PC-3 (cell line): ENCODE data around the gene RPS6KC1. TPM values are rescaled to one million over a fixed set of nuclear protein-coding genes. Genes with fewer than 3 reads are reported as not detected.

Source experiments
- ATAC-seq: fragments of 200-7000 bp; cut with Tn5 transposase; 2 replicates; pipeline ENCODE4 v1.9.1; 2020; ENCODE audit warnings: mild to moderate bottlenecking, moderate library complexity
- BruUV-seq: library from RNA; stranded (reverse); fragments of 400-500 nt; replicated peaks from 2 replicates; lab custom pipeline; 2021; lab: Mats Ljungman, UMichigan
- CTCF ChIA-PET: fragments of 300-600 bp; sonication (Branson Sonifier 250); formaldehyde crosslinking; loops from one replicate; lab custom pipeline; 2022; ENCODE audit warnings: antibody characterized with exemption; lab: Charles Lee
- POLR2A ChIA-PET: fragments of 300-600 bp; sonication (Branson Sonifier 250); formaldehyde crosslinking; loops from one replicate; lab custom pipeline; 2022; ENCODE audit warnings: antibody characterized with exemption; ENCODE audit not compliant: unreplicated experiment; lab: Charles Lee
- DNase-seq: peaks from one replicate; pipeline ENCODE4 v3.0.0-alpha.2; 2015
- H2AFZ ChIP-seq: fragments of 300-600 bp; sonication (generic); 2 replicates; pipeline ENCODE4 v1.6.0; 2016; ENCODE audit warnings: antibody characterized with exemption, low read length
- H3F3A ChIP-seq: fragments of 300-600 bp; sonication (generic); one replicate; pipeline ENCODE4 v1.6.0; 2017; ENCODE audit warnings: antibody characterized with exemption, low read length, control low read depth, mild to moderate bottlenecking; ENCODE audit not compliant: unreplicated experiment
- H3K27ac ChIP-seq: fragments of 300-600 bp; sonication (generic); 2 replicates; pipeline ENCODE4 v1.5.1; 2016; ENCODE audit warnings: mild to moderate bottlenecking, low read length
- H3K27me3 ChIP-seq: fragments of 300-600 bp; sonication (generic); 2 replicates; pipeline ENCODE4 v1.6.1; 2016; ENCODE audit warnings: low read length, mixed read lengths
- H3K36me3 ChIP-seq: fragments of 300-600 bp; sonication (generic); 2 replicates; pipeline ENCODE4 v1.6.1; 2016; ENCODE audit warnings: low read depth, mixed run types, low read length, mixed read lengths
- H3K4me1 ChIP-seq: fragments of 300-600 bp; sonication (generic); 2 replicates; pipeline ENCODE4 v1.5.1; 2016; ENCODE audit warnings: low read length; ENCODE audit not compliant: insufficient read depth
- H3K4me2 ChIP-seq: fragments of 300-600 bp; sonication (generic); 2 replicates; pipeline ENCODE4 v1.6.0; 2016; ENCODE audit warnings: low read length
- H3K4me3 ChIP-seq: fragments of 300-600 bp; sonication (generic); 2 replicates; pipeline ENCODE4 v1.5.1; 2016; ENCODE audit warnings: mild to moderate bottlenecking, low read length, mixed read lengths
- H3K79me2 ChIP-seq: fragments of 300-600 bp; sonication (generic); 2 replicates; pipeline ENCODE4 v1.6.1; 2017; ENCODE audit warnings: low read length, mixed read lengths
- H3K9ac ChIP-seq: fragments of 300-600 bp; sonication (generic); 2 replicates; pipeline ENCODE4 v1.6.0; 2016; ENCODE audit warnings: mild to moderate bottlenecking, low read length
- H3K9me2 ChIP-seq: fragments of 300-600 bp; sonication (generic); replicated peaks from 2 replicates; pipeline ENCODE4 v1.6.1; 2016; ENCODE audit warnings: mixed run types, low read length, mixed read lengths
- H3K9me3 ChIP-seq: fragments of 300-600 bp; sonication (generic); 2 replicates; pipeline ENCODE4 v1.6.1; 2016; ENCODE audit warnings: low read length, mixed read lengths
- H4K20me1 ChIP-seq: fragments of 300-600 bp; sonication (generic); 2 replicates; pipeline ENCODE4 v1.6.1; 2016; ENCODE audit warnings: low read length, mixed read lengths
- EZH2 ChIP-seq: fragments of 300-600 bp; sonication (generic); IDR thresholded peaks from one replicate; pipeline ENCODE4 v1.6.1; 2017; ENCODE audit warnings: antibody characterized with exemption, mild to moderate bottlenecking, low read length; ENCODE audit not compliant: unreplicated experiment
- EZH2phosphoT487 ChIP-seq: fragments of 300-600 bp; sonication (generic); IDR thresholded peaks from 2 replicates; pipeline ENCODE4 v1.6.1; 2018; ENCODE audit warnings: mild to moderate bottlenecking, antibody characterized with exemption, low read length, borderline replicate concordance
- intact Hi-C: fragments of 100-400 bp; cut with micrococcal nuclease; formaldehyde crosslinking; loops from 2 replicates; pipeline ENCODE4 v1.9.0; 2023
- total RNA-seq: library from RNA; depleted of rRNA; stranded (reverse); fragments of >200 nt; gene quantifications from 2 replicates; pipeline ENCODE4 v1.2.3, GENCODE V29; 2014
- TF ChIP-seq, protein P1 (sequence below): fragments of 300-600 bp; sonication (generic); conservative IDR thresholded peaks from 2 replicates; pipeline ENCODE4 v1.5.1; 2017; ENCODE audit warnings: antibody characterized with exemption, low read depth, mild to moderate bottlenecking, low read length

Gene RPS6KC1
- total RNA-seq, 1 experiment from 2014 or later = 21.1 TPM

DNA sequence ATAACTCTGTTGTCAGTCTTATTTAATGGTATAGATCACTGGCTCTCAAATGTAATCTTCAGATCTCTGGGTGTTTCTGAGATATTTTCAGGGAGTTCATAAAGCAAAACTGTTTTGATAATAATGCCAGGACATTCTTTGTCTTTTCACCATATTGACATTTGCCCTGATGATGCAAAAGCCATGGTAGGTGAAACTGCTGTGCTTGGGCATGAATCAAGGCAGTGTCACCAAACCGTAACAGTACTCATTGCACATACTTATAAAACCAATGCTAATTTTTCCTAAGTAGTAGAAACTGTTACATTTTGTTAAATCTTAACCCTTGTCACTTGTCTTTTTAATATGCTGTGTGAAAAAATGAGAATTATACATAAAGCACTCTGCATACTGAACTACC, 76.0 kb downstream of the RPS6KC1 start:
- CTCF ChIA-PET = no interaction called here
- no TSS peak for BruUV-seq

DNA sequence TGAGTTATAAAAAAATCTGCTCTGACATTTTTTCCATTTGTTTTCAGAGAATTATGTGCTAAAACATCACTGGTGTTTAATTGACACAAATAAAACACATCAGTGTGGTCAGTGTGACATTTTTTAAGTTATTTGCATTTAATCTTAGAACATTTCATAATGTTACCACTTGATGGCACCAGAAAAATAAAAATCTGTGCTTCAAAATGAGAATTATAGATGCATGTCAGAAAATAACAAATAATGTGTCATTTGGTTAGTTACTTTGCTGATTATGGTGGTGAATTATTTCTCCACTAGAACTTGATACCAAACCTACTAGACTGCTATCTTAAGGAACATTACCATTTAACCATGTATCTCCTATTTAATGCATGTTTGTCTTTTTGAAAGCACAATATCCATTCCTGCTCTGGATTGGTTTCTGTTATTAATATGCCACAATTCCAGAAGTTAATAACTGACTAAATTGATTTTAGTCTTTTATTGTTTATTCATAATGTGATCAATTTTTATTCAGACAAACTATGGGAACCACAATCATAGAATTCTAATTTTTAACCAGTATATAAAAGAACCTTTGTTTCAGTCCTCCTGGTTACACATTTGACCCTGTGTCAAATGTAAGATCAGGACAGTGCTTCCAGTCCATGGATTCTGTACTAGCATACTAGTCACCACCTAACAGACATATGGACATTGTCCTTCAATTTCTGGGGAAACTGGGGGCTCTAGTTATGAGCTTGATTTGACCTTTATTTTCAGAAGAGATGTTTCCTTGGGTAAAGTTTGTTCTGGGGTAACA, 81.0 kb downstream of the RPS6KC1 start:
- ATAC-seq = peak; percentile 51
- no peak overlapping the region for H3K4me3 ChIP-seq
- BruUV-seq = no TSS peak
- H3K4me1 ChIP-seq = peaks cover 14% of the 10 kb centered on the region
- H3K9ac ChIP-seq = no peak overlapping the region
- POLR2A ChIA-PET = no interaction called here
- no peaks in the 10 kb centered on the region for H3K79me2 ChIP-seq
- CTCF ChIA-PET = no interaction called here
- no peaks in the 10 kb centered on the region for H3K27me3 ChIP-seq
- no peak overlapping the region for H3K4me2 ChIP-seq
- H2AFZ ChIP-seq = no peak overlapping the region
- peak; percentile 40 for DNase-seq
- intact Hi-C loops = loop anchor here (2.0 kb wide), 1 partner anchor 991 kb away; no protein-coding TSS in a partner anchor
- no peaks in the 10 kb centered on the region for H3K9me3 ChIP-seq
- no peaks in the 10 kb centered on the region for H3K9me2 ChIP-seq
- no peaks in the 10 kb centered on the region for H3F3A ChIP-seq
- H3K27ac ChIP-seq = no peak overlapping the region
- no peaks in the 10 kb centered on the region for H3K36me3 ChIP-seq
- H4K20me1 ChIP-seq = no peaks in the 10 kb centered on the region
- no peak for TF ChIP-seq EZH2
- TF ChIP-seq, protein P1, sequence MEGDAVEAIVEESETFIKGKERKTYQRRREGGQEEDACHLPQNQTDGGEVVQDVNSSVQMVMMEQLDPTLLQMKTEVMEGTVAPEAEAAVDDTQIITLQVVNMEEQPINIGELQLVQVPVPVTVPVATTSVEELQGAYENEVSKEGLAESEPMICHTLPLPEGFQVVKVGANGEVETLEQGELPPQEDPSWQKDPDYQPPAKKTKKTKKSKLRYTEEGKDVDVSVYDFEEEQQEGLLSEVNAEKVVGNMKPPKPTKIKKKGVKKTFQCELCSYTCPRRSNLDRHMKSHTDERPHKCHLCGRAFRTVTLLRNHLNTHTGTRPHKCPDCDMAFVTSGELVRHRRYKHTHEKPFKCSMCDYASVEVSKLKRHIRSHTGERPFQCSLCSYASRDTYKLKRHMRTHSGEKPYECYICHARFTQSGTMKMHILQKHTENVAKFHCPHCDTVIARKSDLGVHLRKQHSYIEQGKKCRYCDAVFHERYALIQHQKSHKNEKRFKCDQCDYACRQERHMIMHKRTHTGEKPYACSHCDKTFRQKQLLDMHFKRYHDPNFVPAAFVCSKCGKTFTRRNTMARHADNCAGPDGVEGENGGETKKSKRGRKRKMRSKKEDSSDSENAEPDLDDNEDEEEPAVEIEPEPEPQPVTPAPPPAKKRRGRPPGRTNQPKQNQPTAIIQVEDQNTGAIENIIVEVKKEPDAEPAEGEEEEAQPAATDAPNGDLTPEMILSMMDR = peak; percentile 61; the same call in 1 of the 2 replicates

More for the DNA sequence above, 76.0 kb downstream of the RPS6KC1 start:
- no peaks in the 10 kb centered on the region for H3K36me3 ChIP-seq
- POLR2A ChIA-PET = no interaction called here
- no peaks in the 10 kb centered on the region for H3K9me3 ChIP-seq
- intact Hi-C loops = loop anchor here (10.0 kb wide), 1 partner anchor 888 kb away; no protein-coding TSS in a partner anchor
- H3K27me3 ChIP-seq = no peaks in the 10 kb centered on the region
- H3K4me2 ChIP-seq = peak overlapping the region; percentile 41
- ATAC-seq (peak; percentile 48), DNase-seq (peak; percentile 78)
- no peak overlapping the region for H3K9ac ChIP-seq
- TF ChIP-seq, protein P1 = no peak
- TF ChIP-seq EZH2phosphoT487 = no peak
- TF ChIP-seq EZH2 = no peak
- H3K4me3 ChIP-seq = no peak overlapping the region
- H3K79me2 ChIP-seq = peaks cover 14% of the 10 kb centered on the region; the same call in 1 of the 2 replicates
- H2AFZ ChIP-seq = no peak overlapping the region
- H3K27ac ChIP-seq = no peak overlapping the region
- peaks cover 44% of the 10 kb centered on the region for H3K4me1 ChIP-seq
- H4K20me1 ChIP-seq = no peaks in the 10 kb centered on the region
- H3F3A ChIP-seq = no peaks in the 10 kb centered on the region
- no peaks in the 10 kb centered on the region for H3K9me2 ChIP-seq

DNA sequence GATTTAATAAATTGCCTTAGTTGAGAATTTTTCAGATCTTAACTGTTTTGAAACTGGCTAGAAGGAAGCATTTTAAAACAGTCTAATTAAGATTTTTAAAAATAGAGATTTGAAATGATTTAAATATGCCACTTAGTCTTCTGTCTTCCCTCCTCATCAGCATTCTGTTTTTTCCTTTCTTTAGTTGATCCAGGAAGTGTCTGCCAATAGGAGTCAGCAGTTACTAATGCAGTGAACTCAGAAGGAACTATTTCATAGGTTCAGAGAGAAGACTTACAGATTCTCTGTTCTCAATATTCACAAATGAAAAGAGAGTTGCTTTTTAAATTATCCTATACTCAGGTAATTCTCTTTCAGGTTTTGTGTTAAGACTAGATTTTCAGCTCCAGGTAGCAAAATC, 84.5 kb downstream of the RPS6KC1 start:
- intact Hi-C loops = no loop called here
- no peaks in the 10 kb centered on the region for H3K9me3 ChIP-seq
- ATAC-seq (peak; percentile 62), DNase-seq (peak; percentile 27)
- no peaks in the 10 kb centered on the region for H3K36me3 ChIP-seq
- no peaks in the 10 kb centered on the region for H4K20me1 ChIP-seq
- peaks cover 6% of the 10 kb centered on the region; the same call in 1 of the 2 replicates for H3K4me1 ChIP-seq
- no peaks in the 10 kb centered on the region for H3K27me3 ChIP-seq
- H3F3A ChIP-seq = no peaks in the 10 kb centered on the region
- H2AFZ ChIP-seq = no peak overlapping the region
- TF ChIP-seq EZH2phosphoT487 (no peak), EZH2 (no peak)
- TF ChIP-seq, protein P1 = no peak
- H3K9me2 ChIP-seq = no peaks in the 10 kb centered on the region
- ChIA-PET POLR2A (no interaction called here), CTCF (no interaction called here)
- BruUV-seq = no TSS peak
- H3K4me3 ChIP-seq = no peak overlapping the region
- no peak overlapping the region for H3K4me2 ChIP-seq
- H3K79me2 ChIP-seq = no peaks in the 10 kb centered on the region
- H3K27ac ChIP-seq = no peak overlapping the region
- no peak overlapping the region for H3K9ac ChIP-seq
